Lung (tissue), 12 donors: ENCODE measurements around the gene CYYR1. TPM values are rescaled to one million over a fixed set of nuclear protein-coding genes. Genes with fewer than 3 reads are reported as not detected.

Experiments used
- ATAC-seq: fragments of 200-7000 bp; cut with Tn5 transposase; one replicate; pipeline ENCODE4 v1.9.1; 2020; ENCODE audit warnings: moderate number of reproducible peaks; ENCODE audit not compliant: insufficient read depth, low FRiP score
- DNase-seq, 3 donors: peaks; one replicate each; pipeline ENCODE4 v3.0.0-alpha.2; 2013 to 2017
- H3K27ac ChIP-seq, 2 donors: one replicate each; pipeline ENCODE4 v1.5.1; 2013; ENCODE audit warnings: mild to moderate bottlenecking in 2 of 2, moderate library complexity in 2 of 2, control low read depth in 1 of 2, inconsistent platforms in 1 of 2, low read depth in 1 of 2, low read length in 1 of 2
- H3K27me3 ChIP-seq, 3 donors: one replicate each; pipeline ENCODE4 v1.5.1; 2013; ENCODE audit warnings: low read length in 2 of 3; ENCODE audit not compliant: control insufficient read depth in 3 of 3, insufficient read depth in 3 of 3
- H3K36me3 ChIP-seq, 4 donors: one replicate each; pipeline ENCODE4 v1.5.1; 2013; ENCODE audit warnings: low read length in 4 of 4, mild to moderate bottlenecking in 1 of 4, moderate library complexity in 1 of 4; ENCODE audit not compliant: control insufficient read depth in 4 of 4, insufficient read depth in 4 of 4
- H3K4me1 ChIP-seq, 5 donors: one replicate each; pipeline ENCODE4 v1.5.1; 2013; ENCODE audit warnings: low read length in 5 of 5, mild to moderate bottlenecking in 2 of 5, moderate library complexity in 1 of 5; ENCODE audit not compliant: control insufficient read depth in 5 of 5, insufficient read depth in 5 of 5
- H3K4me3 ChIP-seq: one replicate; pipeline ENCODE4 v1.5.1; 2013; ENCODE audit warnings: mild to moderate bottlenecking, control low read depth, moderate library complexity
- H3K9ac ChIP-seq, 2 donors: one replicate each; pipeline ENCODE4 v1.5.1; 2013; ENCODE audit warnings: low read length in 2 of 2, control low read depth in 1 of 2; ENCODE audit not compliant: insufficient read depth in 1 of 2
- H3K9me3 ChIP-seq, 4 donors: one replicate each; pipeline ENCODE4 v1.5.1; 2013; ENCODE audit warnings: low read length in 3 of 4, mild to moderate bottlenecking in 1 of 4, moderate library complexity in 1 of 4; ENCODE audit not compliant: control insufficient read depth in 4 of 4, insufficient read depth in 3 of 4
- WGBS, 2 donors: extraction: QIAGEN DNeasy Blood & Tissue Kit; methylation state at CpG; one replicate each; pipeline ENCODE4 v1.1.7; 2013; 5-methylcytosine and 5-hydroxymethylcytosine counted together
- polyA plus RNA-seq, 2 donors: library from polyadenylated mRNA; stranded (reverse); fragments of 200-250 nt; gene quantifications; one replicate each; pipeline ENCODE4 v1.2.1, GENCODE V29; 2013
- total RNA-seq, 2 donors: library from RNA; depleted of rRNA in 1 of 2; stranded (reverse); fragments of >200 nt in 1 of 2; gene quantifications; one replicate each; pipeline ENCODE4 v1.2.1, GENCODE V29; 2014 to 2021
- TF ChIP-seq, protein P1 (sequence below): IDR thresholded peaks from 2 replicates; pipeline ENCODE4 v1.5.1; 2012; ENCODE audit warnings: mild to moderate bottlenecking; ENCODE audit errors: control extremely low read depth, extremely low read depth
- donor health status: control.
- donor health status: control.
- donor health status: Bipolar disorder and iron deficiency.
- donor health status: healthy.
- donor health status: DM: yes; HTN: yes; CAD: no.

Gene CYYR1
- total and polyA plus RNA-seq, 4 donors, result 9.9 to 38.3 (median 16.6) TPM

DNA sequence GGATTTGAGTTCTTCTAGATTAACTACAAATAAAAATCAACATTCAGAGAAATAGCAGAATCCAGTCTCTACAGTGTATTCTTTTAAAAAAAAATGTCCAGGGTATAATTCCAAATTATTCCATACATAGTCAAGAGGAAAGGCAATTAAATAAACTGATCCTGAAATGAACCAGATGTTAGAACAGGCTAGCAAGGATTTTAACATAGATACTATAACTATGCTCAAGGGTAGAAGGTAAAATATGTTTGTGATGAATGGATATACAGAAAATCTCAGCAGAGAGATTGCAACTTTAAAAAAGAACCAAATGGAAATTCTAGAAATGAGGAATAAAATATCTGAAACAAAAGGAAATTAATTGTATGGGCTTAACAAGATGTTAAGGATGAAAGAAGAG, 32.4 kb downstream of the CYYR1 start:
- DNase-seq (peak in 2 of 3 donors; percentile 78 to 85), ATAC-seq (no peak)
- H3K27ac ChIP-seq, result no peak overlapping the region
- no peak overlapping the region for H3K9ac ChIP-seq
- no peaks in the 10 kb centered on the region for H3K9me3 ChIP-seq
- H3K36me3 ChIP-seq, result peaks cover 0 to 2% (median 0%) of the 10 kb centered on the region in 4 donors
- TF ChIP-seq, protein P1, sequence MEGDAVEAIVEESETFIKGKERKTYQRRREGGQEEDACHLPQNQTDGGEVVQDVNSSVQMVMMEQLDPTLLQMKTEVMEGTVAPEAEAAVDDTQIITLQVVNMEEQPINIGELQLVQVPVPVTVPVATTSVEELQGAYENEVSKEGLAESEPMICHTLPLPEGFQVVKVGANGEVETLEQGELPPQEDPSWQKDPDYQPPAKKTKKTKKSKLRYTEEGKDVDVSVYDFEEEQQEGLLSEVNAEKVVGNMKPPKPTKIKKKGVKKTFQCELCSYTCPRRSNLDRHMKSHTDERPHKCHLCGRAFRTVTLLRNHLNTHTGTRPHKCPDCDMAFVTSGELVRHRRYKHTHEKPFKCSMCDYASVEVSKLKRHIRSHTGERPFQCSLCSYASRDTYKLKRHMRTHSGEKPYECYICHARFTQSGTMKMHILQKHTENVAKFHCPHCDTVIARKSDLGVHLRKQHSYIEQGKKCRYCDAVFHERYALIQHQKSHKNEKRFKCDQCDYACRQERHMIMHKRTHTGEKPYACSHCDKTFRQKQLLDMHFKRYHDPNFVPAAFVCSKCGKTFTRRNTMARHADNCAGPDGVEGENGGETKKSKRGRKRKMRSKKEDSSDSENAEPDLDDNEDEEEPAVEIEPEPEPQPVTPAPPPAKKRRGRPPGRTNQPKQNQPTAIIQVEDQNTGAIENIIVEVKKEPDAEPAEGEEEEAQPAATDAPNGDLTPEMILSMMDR, result no peak
- peaks cover 0 to 13% (median 3%) of the 10 kb centered on the region in 5 donors for H3K4me1 ChIP-seq
- no peaks in the 10 kb centered on the region for H3K27me3 ChIP-seq
- H3K4me3 ChIP-seq, result no peak overlapping the region

DNA sequence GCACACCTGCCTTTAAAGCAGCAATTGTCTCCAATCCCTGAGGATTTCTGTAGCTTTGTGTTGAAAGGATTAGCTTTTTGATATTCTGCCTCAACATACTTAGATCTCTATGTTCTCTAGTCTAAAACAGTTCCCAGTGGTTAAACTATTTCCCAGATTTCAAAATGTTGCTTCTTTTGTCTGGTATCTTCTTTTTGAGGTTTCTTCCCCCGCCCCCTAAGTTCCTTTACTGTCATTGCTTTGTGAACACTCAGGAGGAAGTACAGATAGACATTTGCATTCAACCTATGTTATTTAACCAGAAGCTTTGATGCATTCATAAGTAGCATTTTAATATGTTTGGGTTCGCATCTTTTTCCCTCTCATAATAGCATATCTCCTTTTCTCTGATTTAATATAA, 33.5 kb downstream of the CYYR1 start:
- H3K27me3 ChIP-seq, result no peaks in the 10 kb centered on the region
- 66 to 78% methylated on average over 2 of the region's 2 CpGs for WGBS, 2 donors
- peaks cover 0 to 13% (median 3%) of the 10 kb centered on the region in 5 donors for H3K4me1 ChIP-seq
- no peaks in the 10 kb centered on the region for H3K9me3 ChIP-seq
- TF ChIP-seq, protein P1, result no peak
- peaks cover 0 to 3% (median 0%) of the 10 kb centered on the region in 4 donors for H3K36me3 ChIP-seq
- no peak overlapping the region for H3K9ac ChIP-seq
- H3K27ac ChIP-seq, result no peak overlapping the region
- DNase-seq (no peak), ATAC-seq (no peak)
- no peak overlapping the region for H3K4me3 ChIP-seq

DNA sequence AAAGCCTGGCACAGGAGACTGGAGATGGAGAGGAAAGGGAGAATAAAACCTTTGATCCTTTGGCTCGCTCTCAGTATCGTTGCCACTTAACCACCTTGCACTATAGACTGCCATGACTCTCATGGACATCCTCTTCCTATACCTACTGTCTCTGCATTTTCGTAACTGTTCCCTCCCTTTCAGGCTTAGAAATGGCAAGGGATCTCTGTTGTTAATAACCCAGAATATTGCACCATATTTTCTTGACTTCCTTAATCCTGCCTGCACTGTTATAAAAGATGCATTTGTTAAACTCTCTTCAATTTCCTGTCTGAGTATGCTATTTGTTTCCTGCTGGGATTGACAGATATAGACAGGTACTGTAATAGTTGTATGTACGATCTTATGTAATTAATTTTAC, 38.6 kb downstream of the CYYR1 start:
- TF ChIP-seq, protein P1, result no peak
- ATAC-seq (no peak), DNase-seq (no peak)
- Histone ChIP-seq H3K4me1 (peaks cover 0 to 3% (median 0%) of the 10 kb centered on the region in 5 donors), H3K9me3 (no peaks in the 10 kb centered on the region), H3K36me3 (peaks cover 0 to 16% (median 2%) of the 10 kb centered on the region in 4 donors), H3K4me3 (no peak overlapping the region), H3K27ac (peak overlapping the region in 1 of 2 donors; percentile 9), H3K27me3 (no peaks in the 10 kb centered on the region), H3K9ac (no peak overlapping the region)
- 40 to 65% methylated on average over 4 of the region's 4 CpGs for WGBS, 2 donors

DNA sequence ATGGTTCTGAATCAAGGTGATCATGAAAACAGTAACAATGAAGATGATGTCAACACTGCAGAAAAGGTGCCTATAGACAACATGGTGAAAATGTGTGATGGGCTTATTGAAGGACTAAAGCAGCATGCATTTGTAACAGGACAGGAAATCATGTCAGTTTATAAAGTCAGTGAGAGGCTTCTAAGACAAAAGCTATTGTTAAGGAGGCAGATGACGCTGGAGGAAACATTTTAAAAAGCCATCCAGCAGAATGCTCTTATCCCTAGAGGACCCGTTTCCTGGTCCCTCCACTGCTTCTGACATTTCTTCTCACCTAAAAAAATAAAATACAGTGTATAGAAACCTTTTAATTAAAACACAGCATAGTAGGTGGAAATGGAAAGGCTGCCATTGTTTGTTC, 40.9 kb downstream of the CYYR1 start:
- H3K36me3 ChIP-seq, result peaks cover 0 to 16% (median 2%) of the 10 kb centered on the region in 4 donors
- no peaks in the 10 kb centered on the region for H3K27me3 ChIP-seq
- ATAC-seq, result no peak
- no peaks in the 10 kb centered on the region for H3K4me1 ChIP-seq
- WGBS, 2 donors, result 57 to 63% methylated on average over 2 of the region's 2 CpGs
- no peaks in the 10 kb centered on the region for H3K9me3 ChIP-seq
- DNase-seq, result no peak
- no peak overlapping the region for H3K9ac ChIP-seq
- H3K4me3 ChIP-seq, result no peak overlapping the region
- H3K27ac ChIP-seq, result no peak overlapping the region
- TF ChIP-seq, protein P1, result no peak
